IPS-20b (cell line): Measurements from ENCODE around the gene SMC4.

Source experiments
- H3K27ac ChIP-seq: one replicate; pipeline ENCODE4 v1.5.1; 2013; ENCODE audit warnings: low read length
- H3K27me3 ChIP-seq: 2 replicates; pipeline ENCODE4 v1.6.1; 2013; ENCODE audit warnings: mild to moderate bottlenecking, low read length, inconsistent platforms; ENCODE audit not compliant: insufficient read depth
- H3K36me3 ChIP-seq: 2 replicates; pipeline ENCODE4 v1.6.1; 2013; ENCODE audit warnings: low read depth, mild to moderate bottlenecking, inconsistent platforms, low read length, moderate library complexity; ENCODE audit not compliant: insufficient read depth
- H3K4me1 ChIP-seq: 2 replicates; pipeline ENCODE4 v1.6.1; 2013; ENCODE audit warnings: mild to moderate bottlenecking, control low read depth, inconsistent platforms, low read length, moderate library complexity; ENCODE audit not compliant: insufficient read depth
- H3K4me3 ChIP-seq: 2 replicates; pipeline ENCODE4 v1.5.1; 2013; ENCODE audit warnings: mild to moderate bottlenecking, low read length, inconsistent platforms
- H3K9ac ChIP-seq: 2 replicates; pipeline ENCODE4 v1.6.1; 2013; ENCODE audit warnings: low read depth, mild to moderate bottlenecking, inconsistent platforms, low read length, moderate library complexity
- H3K9me3 ChIP-seq: 2 replicates; pipeline ENCODE4 v1.6.1; 2013; ENCODE audit warnings: mild to moderate bottlenecking, low read depth, low read length, inconsistent platforms; ENCODE audit not compliant: insufficient read depth

SMC4 gene

GRCh38 chr3:160470181-160470580 is 70.7 kb downstream of the SMC4 start:
- no peak overlapping the region for H3K9ac ChIP-seq
- no peaks in the 10 kb centered on the region for H3K4me1 ChIP-seq
- H3K4me3 ChIP-seq: no peak overlapping the region
- H3K9me3 ChIP-seq: peaks cover 35% of the 10 kb centered on the region
- H3K27me3 ChIP-seq: no peaks in the 10 kb centered on the region; the same call in 1 of the 2 replicates
- H3K36me3 ChIP-seq: no peaks in the 10 kb centered on the region
- no peak overlapping the region for H3K27ac ChIP-seq

GRCh38 chr3:160471892-160472291 is 72.4 kb downstream of the SMC4 start:
- Histone ChIP-seq H3K9me3 (peaks cover 35% of the 10 kb centered on the region), H3K27ac (no peak overlapping the region), H3K4me1 (no peaks in the 10 kb centered on the region), H3K36me3 (no peaks in the 10 kb centered on the region), H3K27me3 (no peaks in the 10 kb centered on the region; the same call in 1 of the 2 replicates), H3K4me3 (no peak overlapping the region), H3K9ac (no peak overlapping the region)

GRCh38 chr3:160472344-160472743 is 72.9 kb downstream of the SMC4 start:
- Histone ChIP-seq H3K4me3 (no peak overlapping the region), H3K9ac (no peak overlapping the region), H3K36me3 (no peaks in the 10 kb centered on the region), H3K4me1 (no peaks in the 10 kb centered on the region), H3K9me3 (peaks cover 35% of the 10 kb centered on the region), H3K27ac (no peak overlapping the region), H3K27me3 (no peaks in the 10 kb centered on the region; the same call in 1 of the 2 replicates)

- H3K4me1 ChIP-seq: no peaks in the 10 kb centered on the region
- H3K27me3 ChIP-seq: no peaks in the 10 kb centered on the region; the same call in 1 of the 2 replicates
- no peak overlapping the region for H3K9ac ChIP-seq
- H3K9me3 ChIP-seq: peaks cover 35% of the 10 kb centered on the region
- H3K4me3 ChIP-seq: no peak overlapping the region
- H3K27ac ChIP-seq: no peak overlapping the region
- no peaks in the 10 kb centered on the region for H3K36me3 ChIP-seq
These were observed 73.8 kb downstream of the SMC4 start for GRCh38 chr3:160473221-160473620.

DNA sequence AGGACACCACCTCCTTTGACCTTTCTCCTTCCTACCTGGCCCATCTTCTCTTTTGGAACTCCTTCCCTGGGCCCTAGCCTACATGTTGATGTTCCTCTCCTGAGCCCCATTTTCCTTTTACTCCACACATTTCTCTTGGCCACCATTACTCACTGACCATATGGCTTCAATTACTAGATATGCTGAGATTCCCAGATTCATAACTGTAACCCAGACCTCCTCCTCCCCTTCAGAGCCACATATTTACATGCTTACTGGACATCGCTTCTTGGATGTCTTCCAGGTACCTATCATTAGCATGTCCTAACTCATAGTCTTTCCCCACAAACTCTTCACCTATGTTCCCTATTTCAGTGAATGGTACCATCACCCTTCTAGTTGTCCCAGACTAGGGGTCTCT is 74.5 kb downstream of the SMC4 start:
- Histone ChIP-seq H3K4me3 (no peak overlapping the region), H3K4me1 (no peaks in the 10 kb centered on the region), H3K27me3 (no peaks in the 10 kb centered on the region; the same call in 1 of the 2 replicates), H3K36me3 (no peaks in the 10 kb centered on the region), H3K9me3 (peaks cover 35% of the 10 kb centered on the region), H3K9ac (no peak overlapping the region), H3K27ac (no peak overlapping the region)

- H3K9ac ChIP-seq: no peak overlapping the region
- no peak overlapping the region for H3K27ac ChIP-seq
- no peak overlapping the region for H3K4me3 ChIP-seq
- no peaks in the 10 kb centered on the region for H3K4me1 ChIP-seq
- H3K27me3 ChIP-seq: no peaks in the 10 kb centered on the region; the same call in 1 of the 2 replicates
- H3K9me3 ChIP-seq: peaks cover 31% of the 10 kb centered on the region
- no peaks in the 10 kb centered on the region for H3K36me3 ChIP-seq
These were observed 75.0 kb downstream of the SMC4 start for GRCh38 chr3:160474416-160474838.

- no peak overlapping the region for H3K4me3 ChIP-seq
These were observed 75.7 kb downstream of the SMC4 start for GRCh38 chr3:160475153-160475552.

GRCh38 chr3:160475884-160476283 is 76.4 kb downstream of the SMC4 start:
- Histone ChIP-seq H3K27ac (no peak overlapping the region), H3K4me3 (no peak overlapping the region), H3K9me3 (peaks cover 17% of the 10 kb centered on the region), H3K9ac (no peak overlapping the region), H3K4me1 (no peaks in the 10 kb centered on the region), H3K36me3 (no peaks in the 10 kb centered on the region), H3K27me3 (no peaks in the 10 kb centered on the region; the same call in 1 of the 2 replicates)

More at GRCh38 chr3:160475153-160475552, 75.7 kb downstream of the SMC4 start:
- no peaks in the 10 kb centered on the region for H3K4me1 ChIP-seq
- no peaks in the 10 kb centered on the region; the same call in 1 of the 2 replicates for H3K27me3 ChIP-seq
- H3K9me3 ChIP-seq: peaks cover 24% of the 10 kb centered on the region
- no peak overlapping the region for H3K9ac ChIP-seq
- no peaks in the 10 kb centered on the region for H3K36me3 ChIP-seq
- H3K27ac ChIP-seq: no peak overlapping the region

DNA sequence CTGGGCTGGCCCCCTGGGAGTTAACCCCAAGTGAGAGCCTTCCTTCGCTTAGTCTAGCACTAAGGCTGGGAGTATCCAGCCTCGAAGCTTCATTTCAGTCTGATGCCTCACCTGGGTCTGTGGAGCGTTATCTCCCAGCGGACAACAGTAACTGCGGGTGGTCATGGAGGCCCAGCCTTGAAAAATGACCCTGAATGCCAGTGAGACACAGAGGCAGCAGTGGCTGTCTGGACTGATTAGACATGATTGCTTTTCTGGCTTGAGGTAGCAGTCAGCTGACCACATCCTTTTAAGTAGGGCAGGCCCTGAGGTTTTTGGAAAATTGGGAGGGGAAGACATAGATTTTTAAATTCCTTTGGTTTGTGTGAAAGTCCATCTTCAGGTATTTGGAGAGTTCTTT is 78.3 kb downstream of the SMC4 start:
- Histone ChIP-seq H3K9me3 (peaks cover under 1% of the 10 kb centered on the region; the same call in 1 of the 2 replicates), H3K4me3 (no peak overlapping the region), H3K27ac (no peak overlapping the region), H3K4me1 (no peaks in the 10 kb centered on the region), H3K9ac (no peak overlapping the region), H3K36me3 (no peaks in the 10 kb centered on the region), H3K27me3 (no peaks in the 10 kb centered on the region; the same call in 1 of the 2 replicates)

DNA sequence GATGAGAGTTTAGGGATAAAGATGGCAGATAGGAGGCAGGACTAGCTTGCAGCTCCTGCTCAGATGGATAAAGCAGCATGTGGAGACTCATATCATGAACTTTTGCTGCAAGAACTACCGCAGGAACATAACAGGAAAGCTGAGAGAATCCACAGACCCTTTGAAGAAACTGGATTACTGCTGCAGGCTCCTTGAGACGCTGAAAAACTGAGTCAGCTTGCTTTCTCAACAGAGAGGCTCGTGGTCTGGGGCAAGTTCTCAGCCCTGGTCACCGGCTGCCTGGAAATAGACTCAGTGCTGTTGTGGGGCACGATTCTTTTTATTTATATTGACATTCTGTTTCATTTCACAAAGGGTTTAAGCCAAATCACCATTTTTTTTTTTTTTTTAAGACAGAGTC is 78.9 kb downstream of the SMC4 start:
- Histone ChIP-seq H3K9me3 (no peaks in the 10 kb centered on the region), H3K27ac (no peak overlapping the region), H3K9ac (no peak overlapping the region), H3K27me3 (no peaks in the 10 kb centered on the region; the same call in 1 of the 2 replicates), H3K36me3 (no peaks in the 10 kb centered on the region), H3K4me1 (no peaks in the 10 kb centered on the region), H3K4me3 (no peak overlapping the region)

DNA sequence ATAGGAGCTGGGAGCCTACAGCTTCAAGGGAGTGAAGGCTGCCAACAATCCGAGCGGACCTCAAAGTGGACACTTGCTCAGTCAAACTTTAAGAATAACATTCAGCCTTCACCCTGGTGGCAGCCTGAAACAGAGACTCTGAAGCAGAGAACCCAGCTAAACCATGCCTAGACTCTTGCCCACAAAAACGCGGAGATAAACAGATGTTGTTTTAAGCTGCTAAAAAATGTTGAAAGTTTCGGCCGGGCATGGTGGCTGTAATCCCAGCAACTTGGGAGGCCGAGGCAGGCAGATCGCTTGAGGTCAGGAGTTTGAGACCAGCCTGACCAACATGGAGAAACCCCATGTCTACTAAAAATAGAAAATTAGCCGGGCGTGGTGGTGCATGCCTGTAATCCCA is 79.9 kb downstream of the SMC4 start:
- Histone ChIP-seq H3K9ac (no peak overlapping the region), H3K4me1 (no peaks in the 10 kb centered on the region), H3K9me3 (no peaks in the 10 kb centered on the region), H3K36me3 (no peaks in the 10 kb centered on the region), H3K27ac (no peak overlapping the region), H3K4me3 (no peak overlapping the region), H3K27me3 (no peaks in the 10 kb centered on the region)

GRCh38 chr3:160480931-160481330 is 81.5 kb downstream of the SMC4 start:
- Histone ChIP-seq H3K36me3 (no peaks in the 10 kb centered on the region), H3K9me3 (no peaks in the 10 kb centered on the region), H3K4me1 (no peaks in the 10 kb centered on the region), H3K27ac (no peak overlapping the region), H3K9ac (no peak overlapping the region), H3K4me3 (no peak overlapping the region), H3K27me3 (no peaks in the 10 kb centered on the region)
